HG02610 (cell line): ENCODE data around the gene PLN.

Experiments used
- ATAC-seq: cut with Tn5 transposase; IDR thresholded peaks from one replicate; pipeline ENCODE4 v1.9.1; 2021; ENCODE audit warnings: mild to moderate bottlenecking, moderate library complexity; ENCODE audit not compliant: unreplicated experiment

Gene PLN

DNA sequence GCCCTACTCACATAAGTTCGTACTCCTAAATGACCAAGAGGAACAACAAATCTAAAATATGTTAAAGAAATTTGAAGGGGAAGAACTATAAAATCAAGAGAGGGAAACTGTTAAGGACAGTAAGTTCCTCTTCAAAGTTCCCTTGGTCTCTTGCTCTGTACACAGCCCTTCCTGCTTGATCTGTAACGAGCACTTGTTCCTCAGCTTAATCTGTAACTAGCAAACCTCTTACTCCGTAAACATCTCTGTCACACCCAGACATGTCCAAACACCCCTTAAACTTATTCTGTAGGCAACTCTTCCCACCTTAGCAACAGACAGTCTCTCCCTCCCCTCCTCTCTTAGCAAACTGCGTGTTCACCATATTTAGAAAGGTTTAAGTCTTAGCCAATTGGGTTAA is 29.9 kb downstream of the PLN start:
- ATAC-seq = no peak

DNA sequence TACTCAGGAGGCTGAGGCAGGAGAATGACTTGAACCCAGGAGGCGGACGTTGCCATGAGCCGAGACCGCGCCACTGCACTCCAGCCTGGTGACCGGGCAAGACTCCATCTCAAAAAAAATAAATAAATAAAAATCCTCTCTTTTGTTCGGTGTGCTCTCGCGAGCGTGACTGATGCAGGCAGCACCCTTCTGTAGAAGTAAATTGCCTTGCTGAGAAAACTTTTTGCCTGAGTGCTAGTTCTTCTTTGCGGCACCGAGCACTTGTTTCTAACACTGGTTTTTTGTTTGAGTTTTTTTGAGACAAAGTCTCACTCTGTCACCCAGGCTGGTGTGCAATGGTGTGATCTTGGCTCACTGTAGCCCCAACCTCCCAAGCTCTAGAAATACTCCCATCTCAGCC is 30.5 kb downstream of the PLN start:
- no peak for ATAC-seq

DNA sequence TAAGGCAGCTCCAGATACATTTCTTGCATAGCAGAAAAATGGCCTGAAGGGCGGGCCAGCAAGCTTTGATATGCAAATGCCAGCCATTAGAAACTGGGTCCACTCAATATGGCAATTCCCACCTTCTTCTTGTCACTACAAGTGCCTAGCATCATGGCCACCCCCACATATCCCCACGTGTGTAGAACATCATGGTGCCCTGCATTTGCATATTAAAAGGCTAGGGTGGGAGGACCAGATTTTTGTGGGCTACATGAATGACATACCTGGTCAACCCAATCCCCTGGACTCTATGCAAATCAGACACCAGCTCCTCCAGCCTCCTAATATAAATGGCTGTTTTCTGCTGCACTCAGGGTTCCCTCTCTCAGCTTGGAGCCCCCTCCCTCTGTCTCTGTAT is 31.7 kb downstream of the PLN start:
- no peak for ATAC-seq

DNA sequence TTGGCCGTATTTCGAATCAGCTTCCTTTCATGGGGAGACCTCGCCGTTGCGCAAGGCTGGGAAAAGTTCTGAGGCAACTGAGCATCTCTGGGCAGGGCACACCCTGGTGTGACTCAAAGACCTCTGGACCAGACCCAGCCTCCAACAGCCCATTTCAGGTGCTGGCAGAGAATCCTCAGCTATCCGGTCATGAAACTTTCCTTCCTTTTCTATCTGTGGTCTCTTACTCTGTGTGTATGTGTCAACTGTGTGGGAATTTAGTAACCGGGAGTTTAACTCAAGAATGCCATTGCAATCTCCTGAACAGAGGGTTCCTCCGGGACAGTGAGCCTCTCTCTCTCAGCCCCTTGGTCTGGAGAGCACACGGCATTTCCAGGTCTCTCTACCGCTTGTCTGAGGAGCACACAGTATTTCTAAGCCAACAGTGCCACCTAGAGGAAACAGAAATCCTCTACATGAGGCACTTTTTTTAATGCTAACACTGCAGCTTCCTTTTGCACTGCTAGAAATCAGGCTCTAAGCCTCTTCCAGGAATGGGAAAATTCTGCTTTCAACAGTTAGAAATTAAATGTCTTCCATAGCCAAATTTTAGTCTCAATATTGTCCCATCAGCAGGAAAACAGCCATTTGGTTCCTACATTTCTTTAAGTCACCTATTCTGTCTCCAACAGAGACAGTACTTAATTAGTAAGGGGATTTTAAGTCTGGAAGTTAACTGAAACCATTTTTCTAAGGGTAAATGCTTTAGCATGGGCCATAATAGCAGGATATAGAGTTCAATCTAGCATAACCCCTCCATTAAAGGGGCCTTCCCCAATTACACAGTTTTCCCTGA is 32.7 kb downstream of the PLN start:
- ATAC-seq = no peak

DNA sequence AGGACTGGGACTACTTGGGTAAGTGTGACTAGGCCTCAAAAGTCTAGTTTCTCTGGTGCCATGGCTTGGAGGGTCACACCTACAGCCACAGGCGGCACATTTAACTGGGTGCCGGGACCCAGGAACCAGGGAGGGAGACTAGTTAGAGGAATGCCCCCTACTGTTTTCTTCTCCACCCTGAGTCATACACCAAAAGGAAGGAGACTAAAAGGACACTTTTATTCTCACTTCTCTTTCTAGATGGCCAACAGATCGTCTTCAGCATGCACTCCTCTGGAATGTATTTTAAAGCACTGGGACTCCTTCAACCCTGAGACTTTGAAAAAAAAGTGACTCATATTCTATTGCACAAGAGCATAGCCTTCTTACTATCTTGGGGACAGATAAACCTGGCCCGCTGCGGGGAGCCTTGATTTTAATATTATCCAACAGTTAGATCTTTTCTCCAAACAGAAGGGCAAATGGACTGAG is 33.4 kb downstream of the PLN start:
- ATAC-seq = no peak

DNA sequence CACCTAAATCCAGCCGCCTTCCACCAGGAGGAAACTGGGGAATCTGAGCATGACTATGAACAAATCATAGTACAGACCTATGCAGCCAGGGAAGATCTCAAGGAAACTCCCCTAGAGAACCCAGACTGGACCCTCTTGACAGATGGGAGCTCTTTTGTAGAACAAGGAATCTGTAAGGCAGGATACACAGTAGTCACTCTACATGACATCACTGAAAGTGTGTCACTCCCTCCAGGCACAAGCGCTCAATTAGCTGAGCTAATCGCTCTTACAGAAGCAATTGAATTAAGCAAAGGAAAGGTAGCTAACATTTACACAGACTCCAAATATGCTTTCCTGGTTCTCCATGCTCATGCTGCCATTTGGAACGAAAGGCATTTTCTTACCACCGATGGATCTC is 36.8 kb downstream of the PLN start:
- ATAC-seq = no peak

DNA sequence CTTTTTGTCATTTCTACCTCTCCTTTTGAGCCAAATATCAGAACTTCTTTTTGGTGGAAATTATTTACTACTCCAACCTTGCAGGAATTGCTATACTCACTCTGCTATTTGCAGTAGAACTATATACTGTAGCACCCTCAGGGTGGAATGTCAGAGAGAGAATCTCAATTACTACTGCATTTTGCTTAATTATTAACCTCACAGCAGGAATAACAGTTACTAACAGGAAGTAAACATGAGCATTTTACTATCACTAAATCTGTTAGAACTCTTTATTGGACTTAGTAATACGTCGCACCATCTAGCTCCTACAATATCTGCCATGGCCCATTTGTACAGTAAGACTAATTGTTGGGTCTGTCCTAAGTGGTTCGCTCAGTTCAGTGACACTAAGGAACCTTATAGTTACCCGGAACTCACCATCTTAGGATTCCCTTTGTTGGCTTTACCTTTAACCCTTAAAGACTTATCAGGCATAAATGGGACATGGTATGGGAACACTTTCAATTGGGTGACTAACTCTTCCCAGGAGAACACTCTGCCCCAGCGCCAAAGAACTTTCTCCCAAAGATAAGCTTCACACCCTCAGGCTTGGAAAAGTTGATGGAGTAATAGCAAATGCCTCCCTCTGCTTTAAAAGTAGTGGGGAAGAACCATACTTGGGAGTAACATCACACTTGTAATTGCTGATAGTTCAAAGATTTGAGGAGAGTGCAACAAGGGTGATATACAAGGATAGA is 38.8 kb downstream of the PLN start:
- no peak for ATAC-seq

DNA sequence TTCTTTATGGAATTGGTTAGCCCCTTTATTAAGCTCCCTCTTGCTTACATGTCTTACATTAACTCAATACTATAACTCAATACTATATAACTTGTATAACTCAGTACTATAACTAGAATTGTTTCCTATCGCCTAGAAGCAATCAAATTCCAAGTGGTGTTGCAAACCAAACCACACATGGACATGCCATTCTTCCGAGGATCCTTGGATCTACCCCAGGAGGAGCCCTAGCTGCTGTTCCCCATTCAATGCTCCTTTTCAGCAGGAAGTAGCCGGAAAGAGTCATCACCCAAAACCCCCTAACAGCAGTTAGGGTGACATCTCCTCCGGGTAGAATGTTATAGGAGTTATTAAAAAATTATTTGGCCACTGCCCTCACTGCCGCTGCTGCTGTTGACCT is 40.5 kb downstream of the PLN start:
- no peak for ATAC-seq

DNA sequence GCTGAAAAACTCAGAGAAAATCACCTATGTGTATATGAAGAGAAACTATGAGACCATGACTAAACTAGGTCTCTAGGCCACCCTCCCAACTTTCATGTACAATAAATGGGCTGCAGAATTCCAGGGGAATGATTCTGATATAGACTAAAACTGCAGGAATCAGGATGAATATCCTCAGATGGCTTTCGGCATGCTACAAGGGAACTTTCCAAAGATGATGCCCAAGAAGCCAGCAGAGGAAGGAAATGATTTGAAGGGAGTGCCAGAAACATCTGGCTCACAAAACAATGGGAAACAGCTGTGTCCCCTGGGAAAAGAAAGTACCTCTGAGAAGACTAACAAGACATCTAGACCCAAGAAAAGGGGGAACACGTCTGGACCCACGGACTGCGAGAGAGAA is 41.1 kb downstream of the PLN start:
- ATAC-seq = no peak

DNA sequence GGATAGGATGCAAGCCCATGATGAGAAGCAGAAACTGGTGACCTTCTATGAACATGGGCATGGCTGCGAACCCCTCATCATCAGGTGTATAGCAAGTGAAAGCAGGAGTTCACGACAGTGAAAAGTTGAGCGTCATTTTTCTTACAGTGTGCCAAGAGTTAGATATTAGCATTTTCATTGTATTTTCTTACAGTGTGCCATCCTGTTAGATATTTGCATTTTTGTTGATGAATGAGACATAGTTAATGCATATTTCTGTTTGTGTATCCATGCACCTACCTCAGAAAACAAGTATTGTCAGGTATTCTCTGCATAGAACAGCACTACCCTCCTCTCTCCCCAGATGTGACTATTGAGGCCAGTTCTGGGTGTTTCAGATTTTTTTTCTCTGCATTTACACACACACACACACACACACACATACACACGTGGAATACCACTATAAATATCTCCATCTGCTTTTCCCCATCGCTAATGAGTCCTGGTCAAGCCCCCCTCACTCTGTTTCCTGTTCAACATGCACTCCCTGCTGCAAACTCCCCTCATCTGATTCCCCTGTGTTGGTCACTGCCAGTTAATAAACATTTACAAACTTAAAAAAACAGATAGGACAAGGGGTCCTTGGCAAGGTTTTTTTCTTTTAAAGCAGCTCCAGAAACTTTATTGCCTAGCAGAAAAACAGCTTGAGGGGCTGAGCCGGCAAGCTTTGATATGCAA is 41.7 kb downstream of the PLN start:
- ATAC-seq = no peak

DNA sequence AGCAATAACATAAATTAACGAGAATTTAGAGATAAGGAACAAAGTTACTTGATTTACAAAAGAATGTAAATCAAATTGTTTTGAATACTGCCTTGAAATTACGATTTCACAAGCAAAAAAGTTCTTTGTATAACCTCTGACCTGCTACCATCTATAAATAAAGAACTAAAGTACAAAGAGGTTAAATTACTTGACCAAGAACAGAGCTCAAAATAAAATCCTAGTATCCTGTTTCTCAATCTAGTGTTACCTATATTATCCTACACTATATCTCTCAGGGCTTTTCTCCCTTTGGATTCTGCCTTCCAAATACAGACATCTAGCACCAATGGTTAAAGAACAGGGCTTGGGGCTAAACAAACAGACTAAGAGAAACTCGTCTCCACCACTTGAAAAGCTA is 43.8 kb downstream of the PLN start:
- no peak for ATAC-seq

DNA sequence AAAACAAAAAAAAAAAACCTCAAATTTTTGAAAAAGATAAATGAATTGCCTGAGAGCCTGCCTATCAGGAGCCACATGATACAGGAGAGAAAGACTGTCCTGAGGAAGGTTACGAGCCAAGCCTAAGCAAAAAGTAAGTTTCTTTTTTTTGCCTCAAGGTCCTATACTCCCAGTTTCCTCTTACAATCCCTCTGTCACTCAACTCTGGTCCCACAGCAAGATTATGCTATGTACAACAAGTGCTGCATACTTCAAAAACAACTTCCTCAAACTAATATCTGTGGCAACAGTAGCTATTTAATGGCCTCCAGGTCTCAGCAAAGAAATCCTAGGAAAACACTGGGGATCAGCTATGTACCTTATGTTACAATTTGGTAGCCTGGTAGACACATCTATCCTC is 46.8 kb downstream of the PLN start:
- no peak for ATAC-seq

DNA sequence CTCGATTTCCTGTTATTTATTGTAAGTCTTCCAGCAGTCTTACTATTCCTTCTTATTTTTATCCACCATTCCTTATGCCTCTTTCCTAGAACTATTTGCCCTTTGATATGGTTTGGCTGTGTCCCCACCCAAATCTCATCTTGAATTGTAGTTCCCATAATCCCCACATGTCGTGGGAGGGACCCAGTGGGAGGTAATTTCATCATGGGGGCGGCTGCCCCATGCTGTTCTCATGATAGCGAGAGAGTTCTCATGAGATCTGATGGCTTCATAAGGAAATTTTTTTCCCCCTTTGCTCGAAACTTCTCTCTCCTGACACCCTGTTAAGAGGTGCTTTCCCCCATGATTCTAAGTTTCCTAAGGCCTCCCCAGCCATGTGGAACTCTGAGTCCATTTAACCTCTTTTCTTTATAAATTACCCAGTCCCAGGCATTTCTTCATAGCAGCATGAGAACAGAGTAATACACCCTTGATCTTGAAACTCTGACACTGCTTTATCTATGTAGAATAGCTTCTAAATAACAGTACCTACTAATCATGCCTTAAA is 48.8 kb downstream of the PLN start:
- ATAC-seq = no peak

DNA sequence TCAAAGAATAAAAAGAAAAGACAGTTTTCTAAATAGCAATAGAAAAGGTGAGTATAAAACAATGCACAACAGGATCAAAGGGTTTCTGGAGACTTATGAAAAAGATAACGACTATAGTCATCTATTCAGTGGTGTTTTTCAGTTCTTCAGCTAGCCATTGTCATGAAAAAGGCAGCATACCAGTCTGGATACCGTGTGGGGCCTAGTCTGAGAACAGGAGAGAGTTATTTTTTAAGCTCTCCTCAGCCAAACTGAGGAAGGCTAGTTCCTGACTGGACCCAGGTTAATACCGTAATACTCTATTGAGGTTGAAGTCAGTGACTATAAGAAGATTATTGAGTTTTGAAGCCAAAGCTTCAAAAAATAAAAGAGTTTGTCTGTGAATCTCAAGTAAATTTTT is 49.5 kb downstream of the PLN start:
- no peak for ATAC-seq

DNA sequence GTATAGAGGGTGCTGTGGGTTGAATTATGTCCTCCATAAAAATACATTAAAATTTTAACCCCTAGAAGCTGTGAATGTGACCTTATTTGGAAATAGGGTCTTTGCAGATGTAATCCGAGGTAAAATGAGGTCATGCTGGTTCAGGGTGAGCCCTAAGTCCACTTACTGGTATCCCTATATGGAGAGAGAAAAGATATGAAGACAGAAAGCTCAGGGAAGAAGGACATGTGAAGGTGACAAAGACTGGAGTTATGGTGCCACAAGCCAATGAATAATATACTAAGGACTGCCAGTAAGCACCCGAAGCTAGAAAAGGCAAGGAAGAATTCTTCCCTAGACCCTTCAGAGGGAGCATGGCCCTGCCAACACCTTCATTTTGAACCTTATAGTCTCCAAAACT is 50.2 kb downstream of the PLN start:
- ATAC-seq = no peak

DNA sequence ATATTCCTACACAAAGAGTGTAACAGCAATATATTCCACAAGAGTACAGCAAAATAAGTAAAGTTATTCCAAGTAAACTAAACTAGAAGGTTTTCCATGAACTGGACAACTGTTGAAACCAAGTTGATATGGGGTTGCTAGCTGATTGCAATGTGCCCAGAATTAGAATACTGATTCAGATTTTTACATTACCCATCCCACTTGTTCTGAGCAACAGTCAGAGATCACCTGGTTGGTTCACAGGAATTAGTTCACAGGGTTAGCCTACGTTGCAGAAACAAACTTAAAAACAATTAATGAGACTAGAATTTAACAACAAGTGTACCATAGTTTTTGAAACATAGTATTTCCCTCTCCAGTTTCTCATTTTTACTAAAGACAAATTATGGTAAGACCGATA is 54.2 kb downstream of the PLN start:
- no peak for ATAC-seq

DNA sequence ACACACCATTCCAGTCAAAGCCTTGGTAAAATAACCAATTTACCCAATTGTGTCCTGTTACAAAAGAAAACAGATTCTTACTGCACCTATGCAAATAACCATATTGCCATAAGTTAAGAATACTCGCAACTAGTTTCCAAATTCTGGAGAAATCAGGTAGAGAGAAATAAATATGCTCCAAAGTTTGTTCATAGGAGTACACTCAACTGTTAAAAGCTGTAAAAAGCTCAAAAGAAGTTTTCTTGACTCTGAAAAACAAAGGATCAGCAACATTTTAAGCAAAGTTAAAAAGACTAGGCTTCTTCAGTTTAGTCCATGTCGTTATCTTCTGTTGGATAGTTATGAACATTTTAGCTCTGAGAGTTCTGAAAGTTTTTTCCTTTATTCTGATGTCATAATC is 55.3 kb downstream of the PLN start:
- no peak for ATAC-seq

DNA sequence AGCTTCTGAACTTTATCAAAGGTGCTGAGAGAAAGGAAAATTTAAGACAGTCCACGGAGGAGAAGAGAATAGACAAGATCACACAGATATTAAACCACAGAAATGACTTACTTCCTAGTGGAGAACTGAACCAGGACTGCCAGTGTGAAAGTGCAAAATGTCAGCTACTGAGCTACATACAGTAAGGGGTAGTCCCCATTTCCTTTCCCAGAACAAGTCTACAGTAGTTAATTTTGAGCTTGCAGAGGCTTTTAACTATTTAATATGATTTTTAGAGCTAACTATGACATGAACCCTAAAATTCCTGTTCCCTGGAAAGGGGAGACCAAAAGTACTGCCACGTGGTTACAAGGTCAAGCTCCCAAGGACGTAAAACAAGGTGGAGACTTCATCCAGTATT is 58.2 kb downstream of the PLN start:
- ATAC-seq = no peak

DNA sequence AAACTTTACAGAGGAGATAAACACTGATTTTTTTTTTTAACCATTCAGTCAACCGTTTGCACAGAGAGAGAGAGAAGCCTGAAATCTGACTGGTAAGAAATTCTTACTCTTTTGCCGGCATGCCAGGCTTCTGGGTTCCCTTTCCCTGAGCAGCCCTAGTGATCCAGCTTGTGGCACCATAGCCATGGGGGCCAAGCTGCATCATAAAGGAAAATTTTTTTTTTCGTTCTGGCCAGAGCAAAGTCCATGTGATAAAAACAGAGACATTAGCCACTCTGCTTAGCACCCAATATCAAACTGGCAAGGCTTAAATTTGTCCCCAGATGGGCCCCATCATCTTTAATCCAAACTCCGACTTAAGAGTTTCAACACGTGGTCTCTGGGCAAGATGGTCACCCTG is 58.8 kb downstream of the PLN start:
- no peak for ATAC-seq
